ENCODE results near the gene EFEMP2. TPM values are rescaled to one million over a fixed set of nuclear protein-coding genes. Genes with fewer than 3 reads are reported as not detected.

Gene EFEMP2
- total and polyA plus RNA-seq, 10 of the 15 experiments (the other 5 are each of a cell fraction or from before 2014, with no cell fraction given): 0.24 to 13.2 (median 1.3) TPM; not detected in 1

DNA sequence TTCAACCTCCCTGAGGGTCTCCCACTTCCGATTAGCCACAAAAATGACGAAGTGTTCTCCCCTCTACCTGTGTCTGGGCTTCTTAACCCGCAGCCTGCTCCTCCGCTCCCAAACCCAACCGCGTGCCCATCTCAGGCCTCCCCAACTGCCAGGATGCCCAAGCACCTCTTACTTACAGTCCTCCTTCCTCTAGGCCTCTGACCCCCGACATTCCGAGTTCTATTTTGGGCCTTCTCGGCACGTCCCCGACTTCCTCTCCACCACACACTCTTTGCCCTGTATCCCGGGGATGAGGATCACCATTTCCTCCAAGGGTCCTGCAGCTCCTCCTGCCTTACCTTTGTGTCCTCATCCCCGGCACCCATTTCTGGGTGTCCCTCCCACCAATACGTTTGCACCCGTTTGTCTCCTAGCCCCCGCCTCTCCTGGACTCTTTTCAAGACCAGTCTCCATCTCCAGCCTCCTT lies 12.8 kb downstream of the EFEMP2 start (continued):
- TF ChIP-seq, protein P1, sequence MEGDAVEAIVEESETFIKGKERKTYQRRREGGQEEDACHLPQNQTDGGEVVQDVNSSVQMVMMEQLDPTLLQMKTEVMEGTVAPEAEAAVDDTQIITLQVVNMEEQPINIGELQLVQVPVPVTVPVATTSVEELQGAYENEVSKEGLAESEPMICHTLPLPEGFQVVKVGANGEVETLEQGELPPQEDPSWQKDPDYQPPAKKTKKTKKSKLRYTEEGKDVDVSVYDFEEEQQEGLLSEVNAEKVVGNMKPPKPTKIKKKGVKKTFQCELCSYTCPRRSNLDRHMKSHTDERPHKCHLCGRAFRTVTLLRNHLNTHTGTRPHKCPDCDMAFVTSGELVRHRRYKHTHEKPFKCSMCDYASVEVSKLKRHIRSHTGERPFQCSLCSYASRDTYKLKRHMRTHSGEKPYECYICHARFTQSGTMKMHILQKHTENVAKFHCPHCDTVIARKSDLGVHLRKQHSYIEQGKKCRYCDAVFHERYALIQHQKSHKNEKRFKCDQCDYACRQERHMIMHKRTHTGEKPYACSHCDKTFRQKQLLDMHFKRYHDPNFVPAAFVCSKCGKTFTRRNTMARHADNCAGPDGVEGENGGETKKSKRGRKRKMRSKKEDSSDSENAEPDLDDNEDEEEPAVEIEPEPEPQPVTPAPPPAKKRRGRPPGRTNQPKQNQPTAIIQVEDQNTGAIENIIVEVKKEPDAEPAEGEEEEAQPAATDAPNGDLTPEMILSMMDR (IDR thresholded peaks at IDR 0.05 in 2 of 3, conservative IDR thresholded peaks at IDR 0.05 in 1 of 3; ENCODE audit: control insufficient read depth in 2 of 3, extremely low read depth in 1 of 3, insufficient read depth in 1 of 3, low read depth in 3 of 3, low read length in 3 of 3): no peak
- TF ChIP-seq LARP7 (IDR thresholded peaks at IDR 0.05): peak; percentile 69; the same call in 1 of the 2 replicates
- TF ChIP-seq, protein P2, sequence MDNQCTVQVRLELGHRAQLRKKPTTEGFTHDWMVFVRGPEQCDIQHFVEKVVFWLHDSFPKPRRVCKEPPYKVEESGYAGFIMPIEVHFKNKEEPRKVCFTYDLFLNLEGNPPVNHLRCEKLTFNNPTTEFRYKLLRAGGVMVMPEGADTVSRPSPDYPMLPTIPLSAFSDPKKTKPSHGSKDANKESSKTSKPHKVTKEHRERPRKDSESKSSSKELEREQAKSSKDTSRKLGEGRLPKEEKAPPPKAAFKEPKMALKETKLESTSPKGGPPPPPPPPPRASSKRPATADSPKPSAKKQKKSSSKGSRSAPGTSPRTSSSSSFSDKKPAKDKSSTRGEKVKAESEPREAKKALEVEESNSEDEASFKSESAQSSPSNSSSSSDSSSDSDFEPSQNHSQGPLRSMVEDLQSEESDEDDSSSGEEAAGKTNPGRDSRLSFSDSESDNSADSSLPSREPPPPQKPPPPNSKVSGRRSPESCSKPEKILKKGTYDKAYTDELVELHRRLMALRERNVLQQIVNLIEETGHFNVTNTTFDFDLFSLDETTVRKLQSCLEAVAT (IDR thresholded peaks at IDR 0.05): peak; percentile 90
- peak; percentile 34; the same call in 1 of the 2 replicates for TF ChIP-seq POLR2A (IDR thresholded peaks at IDR 0.05; ENCODE audit: low read depth, low read length)
- TF ChIP-seq, protein P3, sequence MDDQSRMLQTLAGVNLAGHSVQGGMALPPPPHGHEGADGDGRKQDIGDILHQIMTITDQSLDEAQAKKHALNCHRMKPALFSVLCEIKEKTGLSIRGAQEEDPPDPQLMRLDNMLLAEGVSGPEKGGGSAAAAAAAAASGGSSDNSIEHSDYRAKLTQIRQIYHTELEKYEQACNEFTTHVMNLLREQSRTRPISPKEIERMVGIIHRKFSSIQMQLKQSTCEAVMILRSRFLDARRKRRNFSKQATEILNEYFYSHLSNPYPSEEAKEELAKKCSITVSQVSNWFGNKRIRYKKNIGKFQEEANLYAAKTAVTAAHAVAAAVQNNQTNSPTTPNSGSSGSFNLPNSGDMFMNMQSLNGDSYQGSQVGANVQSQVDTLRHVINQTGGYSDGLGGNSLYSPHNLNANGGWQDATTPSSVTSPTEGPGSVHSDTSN (IDR thresholded peaks at IDR 0.05; ENCODE audit: insufficient replicate concordance, low read depth, low read length): no peak
- TF ChIP-seq, protein P4, sequence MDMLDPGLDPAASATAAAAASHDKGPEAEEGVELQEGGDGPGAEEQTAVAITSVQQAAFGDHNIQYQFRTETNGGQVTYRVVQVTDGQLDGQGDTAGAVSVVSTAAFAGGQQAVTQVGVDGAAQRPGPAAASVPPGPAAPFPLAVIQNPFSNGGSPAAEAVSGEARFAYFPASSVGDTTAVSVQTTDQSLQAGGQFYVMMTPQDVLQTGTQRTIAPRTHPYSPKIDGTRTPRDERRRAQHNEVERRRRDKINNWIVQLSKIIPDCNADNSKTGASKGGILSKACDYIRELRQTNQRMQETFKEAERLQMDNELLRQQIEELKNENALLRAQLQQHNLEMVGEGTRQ (IDR thresholded peaks at IDR 0.05; ENCODE audit: borderline replicate concordance, low read depth, low read length): no peak
- peak; percentile 87 for TF ChIP-seq SMAD1 (IDR thresholded peaks at IDR 0.05; ENCODE audit: low read depth, partially characterized antibody)
- TF ChIP-seq TARDBP (IDR thresholded peaks at IDR 0.05; ENCODE audit: borderline replicate concordance): 0 out of 2 replicates have a peak, but pooled peaks have one; percentile 20
- TF ChIP-seq ETV6 (conservative IDR thresholded peaks at IDR 0.05 in 1 of 2, IDR thresholded peaks at IDR 0.05 in 1 of 2; ENCODE audit: borderline replicate concordance in 1 of 2, low read depth in 1 of 2): 0 out of 4 replicates have a peak, but pooled peaks of 1 of the 2 experiments have one; percentile 13
- TF ChIP-seq ATF7 (IDR thresholded peaks at IDR 0.05; ENCODE audit: low read depth): peak; percentile 66
- no peak for TF ChIP-seq SPI1 (IDR thresholded peaks at IDR 0.05; ENCODE audit: borderline replicate concordance, insufficient read depth, low read depth, low read length)
- no peak for TF ChIP-seq CHD2 (IDR thresholded peaks at IDR 0.05; ENCODE audit: borderline replicate concordance, low read depth, low read length)
- 0 out of 2 replicates have a peak, but pooled peaks have one; percentile 5 for TF ChIP-seq SMC3 (IDR thresholded peaks at IDR 0.05; ENCODE audit: borderline replicate concordance, low read length)
- no peak for TF ChIP-seq GATAD2B (conservative IDR thresholded peaks at IDR 0.05; ENCODE audit: low read depth)
- TF ChIP-seq YBX1 (IDR thresholded peaks at IDR 0.05): no peak
- peak in 1 of 2 experiments; percentile 64; a peak in 1 of 4 replicates for TF ChIP-seq IKZF2 (IDR thresholded peaks at IDR 0.05)
- TF ChIP-seq BMI1 (IDR thresholded peaks at IDR 0.05; ENCODE audit: borderline replicate concordance): 0 out of 2 replicates have a peak, but pooled peaks have one; percentile 58
- no peak for TF ChIP-seq STAT1 (conservative IDR thresholded peaks at IDR 0.05)
- peak; percentile 78; the same call in 1 of the 2 replicates for TF ChIP-seq HDGF (IDR thresholded peaks at IDR 0.05)
- 0 out of 2 replicates have a peak, but pooled peaks have one; percentile 29 for TF ChIP-seq ZBED1 (IDR thresholded peaks at IDR 0.05; ENCODE audit: borderline replicate concordance)
- TF ChIP-seq BCL11A (IDR thresholded peaks at IDR 0.05; ENCODE audit: low read depth, low read length): no peak

Measured in GM12878 (cell line).